Keratinocyte (primary cell): ENCODE measurements around the gene VPS13D. TPM values are rescaled to one million over a fixed set of nuclear protein-coding genes. Genes with fewer than 3 reads are reported as not detected.

ENCODE experiments used
- DNase-seq: peaks from one replicate; pipeline ENCODE4 v3.0.0-alpha.2; 2011; ENCODE audit warnings: low read depth, missing footprints, low spot score
- FAIRE-seq: peaks from 2 replicates; lab custom pipeline; 2011; peaks lifted over from hg19 to GRCh38; lab: Jason Lieb, UNC
- H2AFZ ChIP-seq: 2 replicates; pipeline ENCODE4 v1.6.0; 2012; ENCODE audit warnings: low read length, control low read depth, inconsistent platforms; ENCODE audit not compliant: control insufficient read depth
- H3K27ac ChIP-seq: 2 replicates; pipeline ENCODE4 v1.5.1; 2011; ENCODE audit warnings: low read length; ENCODE audit not compliant: control insufficient read depth, insufficient read depth
- H3K27me3 ChIP-seq: 3 replicates; pipeline ENCODE4 v1.6.0; 2011; ENCODE audit warnings: low read length; ENCODE audit not compliant: control insufficient read depth, insufficient read depth; ENCODE audit errors: extremely low read depth
- H3K36me3 ChIP-seq, 2 experiments: 2 replicates in 1 of 2; 3 replicates in 1 of 2; pipeline ENCODE4 v1.5.1; 2011; ENCODE audit warnings: low read length in 2 of 2, mild to moderate bottlenecking in 1 of 2; ENCODE audit not compliant: control insufficient read depth in 2 of 2, insufficient read depth in 2 of 2; ENCODE audit errors: extremely low read depth in 1 of 2
- H3K4me1 ChIP-seq: 3 replicates; pipeline ENCODE4 v1.5.1; 2011; ENCODE audit warnings: low read length; ENCODE audit not compliant: control insufficient read depth, insufficient read depth; ENCODE audit errors: extremely low read depth
- H3K4me2 ChIP-seq: 3 replicates; pipeline ENCODE4 v1.6.0; 2011; ENCODE audit warnings: low read depth, low read length; ENCODE audit not compliant: control insufficient read depth, insufficient read depth; ENCODE audit errors: extremely low read depth
- H3K4me3 ChIP-seq, 3 experiments: fragments of 200-600 bp in 1 of 3; sonication (generic) in 1 of 3; 2 replicates in 2 of 3; 3 replicates in 1 of 3; pipeline ENCODE4 v1.5.1; 2011 to 2016; ENCODE audit warnings: low read length in 3 of 3, mild to moderate bottlenecking in 3 of 3, control low read depth in 2 of 3, inconsistent platforms in 1 of 3, low read depth in 1 of 3, mixed read lengths in 1 of 3, mixed run types in 1 of 3, moderate library complexity in 1 of 3; ENCODE audit not compliant: control insufficient read depth in 2 of 3, insufficient read depth in 2 of 3; ENCODE audit errors: extremely low read depth in 1 of 3
- H3K79me2 ChIP-seq: 2 replicates; pipeline ENCODE4 v1.6.0; 2012; ENCODE audit warnings: low read length; ENCODE audit not compliant: control insufficient read depth, insufficient read depth
- H3K9ac ChIP-seq: 3 replicates; pipeline ENCODE4 v1.6.0; 2011; ENCODE audit warnings: low read length; ENCODE audit not compliant: control insufficient read depth, insufficient read depth; ENCODE audit errors: extremely low read depth
- H3K9me1 ChIP-seq: 3 replicates; pipeline ENCODE4 v1.6.0; 2011; ENCODE audit warnings: low read length; ENCODE audit not compliant: control insufficient read depth, insufficient read depth; ENCODE audit errors: extremely low read depth
- H3K9me3 ChIP-seq: 2 replicates; pipeline ENCODE4 v1.5.1; 2012; ENCODE audit warnings: low read depth, low read length; ENCODE audit not compliant: control insufficient read depth
- H4K20me1 ChIP-seq: 3 replicates; pipeline ENCODE4 v1.6.0; 2011; ENCODE audit warnings: low read length; ENCODE audit not compliant: control insufficient read depth, insufficient read depth; ENCODE audit errors: extremely low read depth
- EZH2 ChIP-seq: IDR thresholded peaks from one replicate; pipeline ENCODE4 v1.6.1; 2012; ENCODE audit warnings: inconsistent platforms, mild to moderate bottlenecking, low read length, moderate library complexity
- dilution Hi-C: fragments of 300-500 bp; cut with MboI; formaldehyde crosslinking; loops from one replicate; pipeline ENCODE4 v1.7.0; 2020; ENCODE audit warnings: low sequenced_read_pairs; ENCODE audit not compliant: extremely low pct_ligation_motif_present
- polyA plus RNA-seq, 5 experiments: library from polyadenylated mRNA; depleted of rRNA in 3 of 5; stranded (reverse) in 3 of 5; stranded (forward) in 1 of 5; unstranded in 1 of 5; fragments of >200 nt; gene quantifications; 1 replicate in 1 of 5; 2 replicates in 3 of 5; 3 replicates in 1 of 5; pipeline versions ENCODE4 v1.2.1 to v1.2.3, GENCODE V29; 2011 to 2012; ENCODE audit warnings: missing spikeins in 2 of 5, low read depth in 1 of 5, low replicate concordance in 1 of 5
- TF ChIP-seq, protein P1 (sequence below), 3 experiments: IDR thresholded peaks in 1 of 3; conservative IDR thresholded peaks in 1 of 3; optimal IDR thresholded peaks in 1 of 3; 2 replicates in 2 of 3; 3 replicates in 1 of 3; pipeline versions ENCODE3 to v1.5.1; 2011; ENCODE audit warnings: low read length in 3 of 3, mild to moderate bottlenecking in 3 of 3, moderate library complexity in 2 of 3, control low read depth in 1 of 3, inconsistent platforms in 1 of 3; ENCODE audit not compliant: insufficient read depth in 2 of 3; ENCODE audit errors: extremely low read depth in 1 of 3

VPS13D gene
- polyA plus RNA-seq, 1 donor (not counting 4 experiments of a cell fraction or from before 2014, with no cell fraction given) = 19.0 TPM

DNA sequence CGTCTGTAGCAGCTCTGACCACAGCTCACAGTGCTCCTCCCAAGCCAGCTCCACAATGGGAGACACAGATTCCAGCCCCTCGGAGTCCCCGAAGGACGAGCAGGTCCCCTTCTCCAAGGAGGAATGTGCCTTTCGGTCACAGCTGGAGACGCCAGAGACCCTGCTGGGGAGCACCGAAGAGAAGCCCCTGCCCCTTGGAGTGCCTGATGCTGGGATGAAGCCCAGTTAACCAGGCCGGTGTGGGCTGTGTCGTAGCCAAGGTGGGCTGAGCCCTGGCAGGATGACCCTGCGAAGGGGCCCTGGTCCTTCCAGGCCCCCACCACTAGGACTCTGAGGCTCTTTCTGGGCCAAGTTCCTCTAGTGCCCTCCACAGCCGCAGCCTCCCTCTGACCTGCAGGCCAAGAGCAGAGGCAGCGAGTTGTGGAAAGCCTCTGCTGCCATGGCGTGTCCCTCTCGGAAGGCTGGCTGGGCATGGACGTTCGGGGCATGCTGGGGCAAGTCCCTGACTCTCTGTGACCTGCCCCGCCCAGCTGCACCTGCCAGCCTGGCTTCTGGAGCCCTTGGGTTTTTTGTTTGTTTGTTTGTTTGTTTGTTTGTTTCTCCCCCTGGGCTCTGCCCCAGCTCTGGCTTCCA, 22.9 kb upstream of the VPS13D start:
- no peak for TF ChIP-seq EZH2
- TF ChIP-seq, protein P1, sequence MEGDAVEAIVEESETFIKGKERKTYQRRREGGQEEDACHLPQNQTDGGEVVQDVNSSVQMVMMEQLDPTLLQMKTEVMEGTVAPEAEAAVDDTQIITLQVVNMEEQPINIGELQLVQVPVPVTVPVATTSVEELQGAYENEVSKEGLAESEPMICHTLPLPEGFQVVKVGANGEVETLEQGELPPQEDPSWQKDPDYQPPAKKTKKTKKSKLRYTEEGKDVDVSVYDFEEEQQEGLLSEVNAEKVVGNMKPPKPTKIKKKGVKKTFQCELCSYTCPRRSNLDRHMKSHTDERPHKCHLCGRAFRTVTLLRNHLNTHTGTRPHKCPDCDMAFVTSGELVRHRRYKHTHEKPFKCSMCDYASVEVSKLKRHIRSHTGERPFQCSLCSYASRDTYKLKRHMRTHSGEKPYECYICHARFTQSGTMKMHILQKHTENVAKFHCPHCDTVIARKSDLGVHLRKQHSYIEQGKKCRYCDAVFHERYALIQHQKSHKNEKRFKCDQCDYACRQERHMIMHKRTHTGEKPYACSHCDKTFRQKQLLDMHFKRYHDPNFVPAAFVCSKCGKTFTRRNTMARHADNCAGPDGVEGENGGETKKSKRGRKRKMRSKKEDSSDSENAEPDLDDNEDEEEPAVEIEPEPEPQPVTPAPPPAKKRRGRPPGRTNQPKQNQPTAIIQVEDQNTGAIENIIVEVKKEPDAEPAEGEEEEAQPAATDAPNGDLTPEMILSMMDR (optimal IDR thresholded peaks at IDR 0.05 in 1 of 3, IDR thresholded peaks at IDR 0.05 in 1 of 3, conservative IDR thresholded peaks at IDR 0.05 in 1 of 3; ENCODE audit: extremely low read depth in 1 of 3, insufficient read depth in 2 of 3, low read length in 3 of 3) = no peak
- FAIRE-seq = no peak
- DNase-seq = no peak

DNA sequence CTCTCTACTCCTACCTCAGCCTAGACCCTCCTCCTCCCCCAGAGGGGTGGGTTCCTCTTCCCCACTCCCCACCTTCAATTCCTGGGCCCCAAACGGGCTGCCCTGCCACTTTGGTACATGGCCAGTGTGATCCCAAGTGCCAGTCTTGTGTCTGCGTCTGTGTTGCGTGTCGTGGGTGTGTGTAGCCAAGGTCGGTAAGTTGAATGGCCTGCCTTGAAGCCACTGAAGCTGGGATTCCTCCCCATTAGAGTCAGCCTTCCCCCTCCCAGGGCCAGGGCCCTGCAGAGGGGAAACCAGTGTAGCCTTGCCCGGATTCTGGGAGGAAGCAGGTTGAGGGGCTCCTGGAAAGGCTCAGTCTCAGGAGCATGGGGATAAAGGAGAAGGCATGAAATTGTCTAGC, 21.6 kb upstream of the VPS13D start:
- no peak for FAIRE-seq

More for the DNA sequence above, 22.9 kb upstream of the VPS13D start:
- Histone ChIP-seq H3K9me1 (no peaks in the 10 kb centered on the region), H3K79me2 (no peaks in the 10 kb centered on the region), H3K4me3 (no peak overlapping the region), H2AFZ (no peak overlapping the region), H3K4me1 (no peaks in the 10 kb centered on the region), H3K9me3 (no peaks in the 10 kb centered on the region), H3K27ac (no peak overlapping the region), H4K20me1 (no peaks in the 10 kb centered on the region), H3K4me2 (no peak overlapping the region), H3K36me3 (no peaks in the 10 kb centered on the region), H3K27me3 (no peaks in the 10 kb centered on the region), H3K9ac (no peak overlapping the region)
- dilution Hi-C loops = no loop called here

More for the DNA sequence above, 21.6 kb upstream of the VPS13D start:
- dilution Hi-C loops = no loop called here
- no peak overlapping the region for H2AFZ ChIP-seq
- no peak for DNase-seq
- H3K27ac ChIP-seq = no peak overlapping the region
- peaks cover 8% of the 10 kb centered on the region for H3K27me3 ChIP-seq
- no peaks in the 10 kb centered on the region for H3K9me3 ChIP-seq
- H3K9me1 ChIP-seq = no peaks in the 10 kb centered on the region
- H3K79me2 ChIP-seq = no peaks in the 10 kb centered on the region
- no peak for TF ChIP-seq EZH2
- TF ChIP-seq, protein P1 (optimal IDR thresholded peaks at IDR 0.05 in 1 of 3, IDR thresholded peaks at IDR 0.05 in 1 of 3, conservative IDR thresholded peaks at IDR 0.05 in 1 of 3; ENCODE audit: extremely low read depth in 1 of 3, insufficient read depth in 2 of 3, low read length in 3 of 3) = no peak
- no peak overlapping the region for H3K4me2 ChIP-seq
- no peaks in the 10 kb centered on the region for H4K20me1 ChIP-seq
- no peak overlapping the region for H3K9ac ChIP-seq
- no peak overlapping the region for H3K4me3 ChIP-seq
- H3K36me3 ChIP-seq = no peaks in the 10 kb centered on the region
- H3K4me1 ChIP-seq = no peaks in the 10 kb centered on the region
